Germinal center (tissue), 1 donor: ENCODE results near the gene CFHR5.
"Not testable (repeated sequence)": the region's sequence is repeated elsewhere in the genome, so short reads cannot be mapped to it uniquely, and the experiment has no call there.

Experiments
- DNase-seq: peaks from one replicate; pipeline ENCODE4 v3.0.0; 2012; ENCODE audit warnings: mixed read lengths, low spot score

CFHR5 gene

GRCh38 chr1:196977278-196977677 is at the start of gene CFHR5:
Gene CFHR5, plus strand, starts transcription at chr1:196977556. Its CDS starts 109 bp downstream, at chr1:196977665.
- no peak for DNase-seq

DNA sequence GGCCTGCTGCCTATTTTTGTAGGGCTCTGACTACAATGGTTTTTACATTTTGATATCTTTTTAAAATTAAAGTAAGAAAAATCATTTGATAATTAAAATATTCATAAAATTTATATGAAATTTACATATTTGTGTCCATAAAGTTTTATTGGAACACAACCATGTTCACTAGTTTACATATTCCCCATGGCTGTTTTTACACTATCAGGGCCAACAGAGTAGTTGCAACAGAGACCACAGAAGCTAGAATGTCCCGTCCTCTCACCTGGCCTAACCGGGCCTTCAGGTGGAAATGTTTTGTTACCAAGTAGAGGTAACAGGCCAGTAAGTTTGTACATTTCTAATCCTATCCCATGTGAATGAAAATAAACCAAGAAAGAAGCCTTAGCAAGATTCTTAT is 44.5 kb upstream of the CFHR5 start:
- not testable (repeated sequence) for DNase-seq

DNA sequence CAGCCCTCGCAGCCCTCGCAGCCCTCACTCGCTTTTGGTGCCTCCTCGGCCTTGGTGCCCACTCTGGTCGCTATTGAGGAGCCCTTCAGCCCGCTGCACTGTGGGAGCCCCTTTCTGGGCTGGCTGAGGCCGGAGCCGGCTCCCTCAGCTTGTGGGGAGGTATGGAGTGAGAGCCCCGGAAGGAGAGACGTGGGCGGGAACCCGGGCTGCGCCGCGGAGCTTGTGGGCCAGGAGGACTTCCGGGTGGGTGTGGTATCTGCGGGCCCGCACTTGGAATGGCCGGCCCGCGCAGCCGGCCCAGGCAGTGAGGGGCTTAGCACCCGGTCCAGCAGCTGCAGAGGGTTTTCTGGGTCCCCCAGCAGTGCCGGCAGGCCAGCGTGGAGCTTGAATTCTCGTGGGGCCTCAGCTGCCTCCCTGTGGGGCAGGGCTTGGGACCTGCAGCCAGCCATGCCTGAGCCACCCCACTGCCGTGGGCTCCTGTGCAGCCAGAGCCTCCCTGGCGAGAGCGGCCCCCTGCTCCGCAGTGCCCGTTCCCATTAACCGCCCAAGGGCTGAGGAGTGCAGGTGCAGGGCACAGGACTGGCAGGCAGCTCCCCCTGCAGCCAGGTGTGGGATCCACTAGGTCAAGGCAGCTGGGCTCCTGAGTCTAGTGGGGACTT is 43.7 kb upstream of the CFHR5 start:
- DNase-seq: no peak

GRCh38 chr1:196941474-196941873 is 35.9 kb upstream of the CFHR5 start:
- DNase-seq: not testable (repeated sequence)

DNA sequence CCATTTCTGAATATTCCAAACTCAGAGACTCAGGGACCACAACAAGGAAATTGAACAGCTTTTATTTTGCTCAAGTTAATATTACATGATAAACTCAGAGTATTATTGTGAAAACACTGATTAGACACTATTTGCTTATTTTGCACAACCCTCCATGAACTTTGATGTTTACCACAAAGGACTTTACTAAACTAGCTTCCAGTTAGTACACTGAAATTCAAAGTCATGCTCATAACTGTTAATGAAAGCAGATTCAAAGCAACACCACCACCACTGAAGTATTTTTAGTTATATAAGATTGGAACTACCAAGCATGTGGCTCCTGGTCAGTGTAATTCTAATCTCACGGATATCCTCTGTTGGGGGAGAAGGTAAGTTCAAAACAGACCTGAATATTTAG is 33.8 kb upstream of the CFHR5 start, which contains the start of gene CFHR2:
TSS of gene CFHR2 (plus strand) at position 171 of the 400 bp plus-strand sequence. CDS start at position 314, 143 bp downstream.
- not testable (repeated sequence) for DNase-seq

- DNase-seq: no peak
Measured at GRCh38 chr1:196951711-196952394, 25.5 kb upstream of the CFHR5 start.

- no peak for DNase-seq
Measured at GRCh38 chr1:196954778-196955177, 22.6 kb upstream of the CFHR5 start.

DNA sequence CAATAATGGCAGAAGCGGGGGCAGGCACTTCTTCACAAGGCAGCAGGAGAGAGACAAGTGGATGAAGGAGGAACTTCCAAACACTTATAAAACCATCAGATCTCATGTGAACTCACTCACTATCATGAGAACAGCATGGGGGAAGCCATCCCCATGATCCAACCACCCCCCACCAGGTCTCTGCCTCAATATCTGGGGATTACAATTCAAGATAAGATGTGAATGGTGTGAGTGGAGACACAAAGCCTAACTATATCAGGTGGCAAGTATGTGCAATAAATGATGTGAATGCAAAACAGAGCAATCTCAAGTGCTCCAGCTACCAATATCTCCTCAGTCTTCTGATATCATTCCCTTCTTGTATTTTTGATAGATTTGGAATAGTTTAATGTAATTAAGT is 21.4 kb upstream of the CFHR5 start:
- DNase-seq: no peak

GRCh38 chr1:196960854-196961253 is 16.5 kb upstream of the CFHR5 start:
- DNase-seq: no peak

GRCh38 chr1:196970182-196970581 is 7.2 kb upstream of the CFHR5 start:
- no peak for DNase-seq

- DNase-seq: no peak
Measured at GRCh38 chr1:196976278-196976677, 1.1 kb upstream of the CFHR5 start.

- no peak for DNase-seq
Measured at GRCh38 chr1:196980859-196981258, 3.5 kb downstream of the CFHR5 start.

- not testable (repeated sequence) for DNase-seq
Measured at GRCh38 chr1:196982247-196982646, 4.9 kb downstream of the CFHR5 start.

- not testable (repeated sequence) for DNase-seq
Measured at GRCh38 chr1:196991919-196992651, 14.7 kb downstream of the CFHR5 start.

- no peak for DNase-seq
Measured at GRCh38 chr1:196993916-196994315, 16.6 kb downstream of the CFHR5 start.

GRCh38 chr1:196997423-196997822 is 20.1 kb downstream of the CFHR5 start:
- no peak for DNase-seq

GRCh38 chr1:197001828-197002227 is 24.5 kb downstream of the CFHR5 start:
- no peak for DNase-seq

DNA sequence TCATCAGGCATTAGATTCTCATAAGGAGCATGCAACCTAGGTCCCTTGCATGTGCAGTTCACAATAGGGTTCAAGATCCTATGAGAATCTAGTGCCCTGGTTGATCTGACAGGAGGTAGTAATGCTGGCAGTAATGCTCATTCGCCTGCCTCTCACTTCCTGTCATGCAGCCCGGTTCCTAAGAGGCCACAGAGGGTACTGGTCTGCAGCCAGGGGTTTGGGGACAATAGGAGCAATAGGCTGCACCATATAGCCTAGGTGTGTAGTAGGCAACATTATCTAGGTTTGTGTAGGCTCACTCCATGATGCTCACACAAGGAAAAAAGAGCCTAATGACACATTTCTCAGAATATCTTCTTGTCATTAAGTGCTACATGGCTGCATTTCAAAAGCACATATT is 25.8 kb downstream of the CFHR5 start:
- DNase-seq: no peak

GRCh38 chr1:197008861-197009260 is 31.5 kb downstream of the CFHR5 start:
- DNase-seq: no peak

- DNase-seq: no peak
Measured at GRCh38 chr1:197011614-197012013, 34.3 kb downstream of the CFHR5 start.

- DNase-seq: no peak
Measured at GRCh38 chr1:197013234-197013633, 35.9 kb downstream of the CFHR5 start.

DNA sequence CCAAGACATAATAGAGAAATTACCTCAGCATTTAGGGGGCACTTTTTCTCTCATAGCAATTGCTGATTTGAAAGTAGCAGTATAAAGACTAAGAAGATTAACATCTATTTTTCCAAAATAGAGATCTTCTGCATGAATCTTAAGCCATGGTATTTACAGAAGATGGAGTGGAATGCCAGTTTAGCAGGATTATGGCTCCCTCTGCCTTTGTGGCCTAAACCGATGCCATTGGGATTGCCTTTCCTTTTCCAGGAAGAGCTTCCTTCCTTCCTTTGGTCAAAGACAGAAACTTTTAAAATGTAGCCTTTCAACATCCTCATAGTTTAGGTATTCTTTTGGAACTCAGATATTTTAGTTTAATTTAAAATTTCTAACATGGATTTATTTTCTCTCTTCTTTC is 39.4 kb downstream of the CFHR5 start:
- DNase-seq: no peak

GRCh38 chr1:197017558-197018146 is 40.3 kb downstream of the CFHR5 start:
- no peak for DNase-seq
